Left ventricle myocardium inferior (tissue), 1 donor: ENCODE data around the gene TMPRSS11A. TPM values are rescaled to one million over a fixed set of nuclear protein-coding genes. Genes with fewer than 3 reads are reported as not detected.

Experiments
- DNase-seq: peaks from one replicate; pipeline ENCODE4 v3.0.0-alpha.2; 2020
- H3K27ac ChIP-seq: fragments of 200-600 bp; replicated peaks from 2 replicates; pipeline ENCODE4 v1.8.0; 2021
- H3K27me3 ChIP-seq: fragments of 200-600 bp; 2 replicates; pipeline ENCODE4 v1.8.0; 2021; ENCODE audit warnings: low read depth
- H3K36me3 ChIP-seq: fragments of 200-600 bp; 2 replicates; pipeline ENCODE4 v1.8.0; 2021
- H3K4me1 ChIP-seq: fragments of 200-600 bp; 2 replicates; pipeline ENCODE4 v1.8.0; 2021
- H3K4me3 ChIP-seq: fragments of 200-600 bp; 2 replicates; pipeline ENCODE4 v1.8.0; 2021; ENCODE audit warnings: mild to moderate bottlenecking, moderate library complexity
- H3K9me3 ChIP-seq: fragments of 200-600 bp; replicated peaks from 2 replicates; pipeline ENCODE4 v1.8.0; 2021
- intact Hi-C: fragments of 100-400 bp; cut with micrococcal nuclease; formaldehyde crosslinking; loops from one replicate; pipeline ENCODE4 v1.11.0; 2022
- total RNA-seq: library from RNA; stranded (reverse); fragmentation: NEBNext Ultra II Directional; extraction: Animal tissue kit (Norgen Biotek cat#: 25700); gene quantifications from one replicate; pipeline ENCODE4 v1.2.1, GENCODE V29; 2021
- TF ChIP-seq, protein P1 (sequence below): fragments of 200-600 bp; IDR thresholded peaks from 2 replicates; pipeline ENCODE4 v1.8.0; 2021; ENCODE audit warnings: antibody characterized with exemption, mild to moderate bottlenecking, borderline replicate concordance
- donor health status: DM: no; HTN: yes; CAD: no; lungs with severe emphysema.

The TMPRSS11A gene
- total RNA-seq, 1 donor from 2014 or later: not detected

- Histone ChIP-seq H3K27me3 (no peaks in the 10 kb centered on the region), H3K9me3 (peaks cover 13% of the 10 kb centered on the region), H3K4me3 (no peak overlapping the region), H3K4me1 (no peaks in the 10 kb centered on the region), H3K36me3 (no peaks in the 10 kb centered on the region), H3K27ac (no peak overlapping the region)
- intact Hi-C loops: no loop called here
- TF ChIP-seq, protein P1, sequence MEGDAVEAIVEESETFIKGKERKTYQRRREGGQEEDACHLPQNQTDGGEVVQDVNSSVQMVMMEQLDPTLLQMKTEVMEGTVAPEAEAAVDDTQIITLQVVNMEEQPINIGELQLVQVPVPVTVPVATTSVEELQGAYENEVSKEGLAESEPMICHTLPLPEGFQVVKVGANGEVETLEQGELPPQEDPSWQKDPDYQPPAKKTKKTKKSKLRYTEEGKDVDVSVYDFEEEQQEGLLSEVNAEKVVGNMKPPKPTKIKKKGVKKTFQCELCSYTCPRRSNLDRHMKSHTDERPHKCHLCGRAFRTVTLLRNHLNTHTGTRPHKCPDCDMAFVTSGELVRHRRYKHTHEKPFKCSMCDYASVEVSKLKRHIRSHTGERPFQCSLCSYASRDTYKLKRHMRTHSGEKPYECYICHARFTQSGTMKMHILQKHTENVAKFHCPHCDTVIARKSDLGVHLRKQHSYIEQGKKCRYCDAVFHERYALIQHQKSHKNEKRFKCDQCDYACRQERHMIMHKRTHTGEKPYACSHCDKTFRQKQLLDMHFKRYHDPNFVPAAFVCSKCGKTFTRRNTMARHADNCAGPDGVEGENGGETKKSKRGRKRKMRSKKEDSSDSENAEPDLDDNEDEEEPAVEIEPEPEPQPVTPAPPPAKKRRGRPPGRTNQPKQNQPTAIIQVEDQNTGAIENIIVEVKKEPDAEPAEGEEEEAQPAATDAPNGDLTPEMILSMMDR: no peak
- DNase-seq: no peak
Observed at GRCh38 chr4:67894659-67895058, 68.6 kb downstream of the TMPRSS11A start.

DNA sequence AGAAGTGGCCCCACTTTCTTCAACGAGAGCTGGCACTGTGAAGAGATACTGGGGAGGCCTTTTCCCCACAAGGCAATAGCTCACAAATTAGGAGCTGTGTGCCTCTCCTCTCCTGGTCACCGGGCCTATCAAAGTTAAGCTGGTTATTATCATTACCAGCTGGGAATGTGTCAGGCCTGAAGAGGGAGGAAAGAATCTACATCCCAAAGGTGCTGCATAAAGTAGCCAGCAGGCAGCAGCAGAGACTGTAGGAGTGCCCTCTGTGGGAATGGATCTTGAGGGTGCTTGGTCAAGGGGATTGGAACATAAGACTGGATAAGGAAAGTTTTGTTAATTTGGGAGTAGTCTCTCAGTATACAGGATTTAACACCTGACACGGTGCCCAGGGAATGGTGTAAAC, 70.4 kb downstream of the TMPRSS11A start:
- Histone ChIP-seq H3K27me3 (no peaks in the 10 kb centered on the region), H3K4me1 (no peaks in the 10 kb centered on the region), H3K27ac (no peak overlapping the region), H3K36me3 (no peaks in the 10 kb centered on the region), H3K4me3 (no peak overlapping the region), H3K9me3 (peaks cover 13% of the 10 kb centered on the region)
- intact Hi-C loops: no loop called here
- TF ChIP-seq, protein P1: no peak
- no peak for DNase-seq

DNA sequence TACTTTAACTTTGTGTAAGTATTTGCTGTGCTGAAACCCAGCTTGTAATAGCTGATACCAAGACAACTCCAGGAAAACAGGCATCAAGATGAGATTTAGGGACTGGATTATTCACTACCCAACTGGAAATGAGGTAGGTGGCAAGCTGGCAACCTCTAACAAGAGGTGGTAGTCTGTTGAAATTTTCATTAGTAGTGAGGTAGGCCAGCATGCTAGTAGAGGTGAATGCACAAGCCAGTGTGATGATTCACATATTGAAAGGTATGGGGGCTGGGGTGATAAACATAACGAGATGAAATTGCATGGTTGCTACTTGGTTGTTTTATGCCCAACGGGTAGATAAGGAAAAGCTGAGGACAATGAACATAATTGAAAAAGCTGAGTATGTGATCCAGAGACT, 71.0 kb downstream of the TMPRSS11A start:
- H3K27me3 ChIP-seq: no peaks in the 10 kb centered on the region
- H3K36me3 ChIP-seq: no peaks in the 10 kb centered on the region
- TF ChIP-seq, protein P1: no peak
- H3K4me1 ChIP-seq: no peaks in the 10 kb centered on the region
- peaks cover 13% of the 10 kb centered on the region for H3K9me3 ChIP-seq
- no peak for DNase-seq
- H3K27ac ChIP-seq: no peak overlapping the region
- H3K4me3 ChIP-seq: no peak overlapping the region
- intact Hi-C loops: no loop called here

DNA sequence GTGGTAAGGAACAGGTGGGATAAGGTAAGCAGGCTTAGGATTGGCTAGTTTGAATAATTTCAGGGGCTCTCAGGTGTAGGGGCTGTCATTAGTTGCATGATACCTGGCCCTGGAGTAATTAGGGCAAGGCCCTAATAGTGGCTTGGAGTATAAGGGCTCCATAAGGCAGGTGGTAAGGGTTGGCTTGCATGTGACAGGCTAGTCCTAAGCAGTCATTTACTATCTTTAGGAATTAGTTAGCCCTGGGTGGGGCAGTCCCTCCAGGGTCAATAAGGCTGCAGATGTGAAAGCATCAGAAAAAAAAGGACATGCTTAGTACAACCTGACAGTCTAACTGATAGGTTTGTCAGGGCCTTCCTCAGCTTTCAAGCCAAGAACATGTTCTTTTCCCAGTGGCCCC, 71.6 kb downstream of the TMPRSS11A start:
- intact Hi-C loops: no loop called here

GRCh38 chr4:67886281-67886680, 77.0 kb downstream of the TMPRSS11A start:
- TF ChIP-seq, protein P1: no peak
- intact Hi-C loops: no loop called here
- H3K4me1 ChIP-seq: no peaks in the 10 kb centered on the region
- H3K4me3 ChIP-seq: no peak overlapping the region
- no peaks in the 10 kb centered on the region for H3K27me3 ChIP-seq
- H3K36me3 ChIP-seq: no peaks in the 10 kb centered on the region
- no peak overlapping the region for H3K27ac ChIP-seq
- no peaks in the 10 kb centered on the region for H3K9me3 ChIP-seq
- no peak for DNase-seq

More for the DNA sequence above, 71.6 kb downstream of the TMPRSS11A start:
- DNase-seq: no peak
- Histone ChIP-seq H3K4me3 (no peak overlapping the region), H3K4me1 (no peaks in the 10 kb centered on the region), H3K27me3 (no peaks in the 10 kb centered on the region), H3K36me3 (no peaks in the 10 kb centered on the region), H3K9me3 (peaks cover 13% of the 10 kb centered on the region), H3K27ac (no peak overlapping the region)
- TF ChIP-seq, protein P1: no peak

DNA sequence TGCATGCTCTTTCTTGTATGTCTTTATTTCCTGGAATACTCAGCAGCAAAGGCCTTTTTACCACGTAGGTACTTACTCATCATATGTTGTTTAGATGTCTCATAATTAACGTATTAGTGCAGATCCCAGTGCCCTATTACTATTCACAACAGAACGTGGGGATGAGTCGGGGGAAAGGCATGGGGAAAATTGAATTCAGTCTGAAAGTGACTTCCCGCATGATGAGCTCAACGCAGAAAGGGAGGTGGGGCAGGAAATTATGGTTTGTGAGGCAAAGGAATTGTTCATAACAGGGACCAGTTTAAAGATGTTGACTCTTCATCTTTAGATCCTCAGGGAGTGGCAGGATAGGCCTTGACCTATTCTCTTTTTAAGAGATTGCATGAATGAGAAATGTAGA, 77.5 kb downstream of the TMPRSS11A start:
- TF ChIP-seq, protein P1: no peak
- no peaks in the 10 kb centered on the region for H3K9me3 ChIP-seq
- no peaks in the 10 kb centered on the region for H3K4me1 ChIP-seq
- H3K27ac ChIP-seq: no peak overlapping the region
- H3K36me3 ChIP-seq: no peaks in the 10 kb centered on the region
- DNase-seq: no peak
- intact Hi-C loops: no loop called here
- H3K27me3 ChIP-seq: no peaks in the 10 kb centered on the region
- H3K4me3 ChIP-seq: no peak overlapping the region
